Duodenal mucosa (tissue), 2 donors: ENCODE results near the gene PLA2G4A.

Experiments used
- H3K27ac ChIP-seq: one replicate; pipeline ENCODE4 v1.7.0; 2013; ENCODE audit warnings: low read depth, low read length
- H3K27me3 ChIP-seq, 2 donors: one replicate each; pipeline ENCODE4 v1.7.0; 2013; ENCODE audit warnings: low read length in 2 of 2, control low read depth in 1 of 2; ENCODE audit not compliant: insufficient read depth in 2 of 2, control insufficient read depth in 1 of 2
- H3K36me3 ChIP-seq, 2 donors: one replicate each; pipeline ENCODE4 v1.7.0; 2013; ENCODE audit warnings: low read length in 2 of 2, control low read depth in 1 of 2; ENCODE audit not compliant: insufficient read depth in 2 of 2, control insufficient read depth in 1 of 2
- H3K4me1 ChIP-seq, 2 donors: one replicate each; pipeline ENCODE4 v1.7.0; 2013; ENCODE audit warnings: low read length in 2 of 2, control low read depth in 1 of 2; ENCODE audit not compliant: insufficient read depth in 2 of 2, control insufficient read depth in 1 of 2
- H3K4me3 ChIP-seq, 2 donors: one replicate each; pipeline ENCODE4 v1.7.0; 2013; ENCODE audit warnings: low read length in 2 of 2, low read depth in 1 of 2
- H3K9ac ChIP-seq, 2 donors: one replicate each; pipeline ENCODE4 v1.7.0; 2013; ENCODE audit warnings: low read length in 2 of 2, low read depth in 1 of 2
- H3K9me3 ChIP-seq, 2 donors: one replicate each; pipeline ENCODE4 v1.7.0; 2013; ENCODE audit warnings: low read length in 2 of 2, control low read depth in 1 of 2; ENCODE audit not compliant: control insufficient read depth in 1 of 2

Gene PLA2G4A

GRCh38 chr1:186799689-186800054, 29.1 kb upstream of the PLA2G4A start:
- Histone ChIP-seq H3K9ac (no peak overlapping the region), H3K36me3 (no peaks in the 10 kb centered on the region), H3K27ac (no peak overlapping the region), H3K4me3 (no peak overlapping the region), H3K4me1 (peaks cover 0 to 2% of the 10 kb centered on the region in 2 donors), H3K27me3 (no peaks in the 10 kb centered on the region), H3K9me3 (no peaks in the 10 kb centered on the region)

GRCh38 chr1:186802388-186802787, 26.4 kb upstream of the PLA2G4A start:
- Histone ChIP-seq H3K36me3 (no peaks in the 10 kb centered on the region), H3K4me1 (peaks cover 0 to 6% of the 10 kb centered on the region in 2 donors), H3K9me3 (no peaks in the 10 kb centered on the region), H3K4me3 (no peak overlapping the region), H3K27ac (no peak overlapping the region), H3K9ac (no peak overlapping the region), H3K27me3 (no peaks in the 10 kb centered on the region)

DNA sequence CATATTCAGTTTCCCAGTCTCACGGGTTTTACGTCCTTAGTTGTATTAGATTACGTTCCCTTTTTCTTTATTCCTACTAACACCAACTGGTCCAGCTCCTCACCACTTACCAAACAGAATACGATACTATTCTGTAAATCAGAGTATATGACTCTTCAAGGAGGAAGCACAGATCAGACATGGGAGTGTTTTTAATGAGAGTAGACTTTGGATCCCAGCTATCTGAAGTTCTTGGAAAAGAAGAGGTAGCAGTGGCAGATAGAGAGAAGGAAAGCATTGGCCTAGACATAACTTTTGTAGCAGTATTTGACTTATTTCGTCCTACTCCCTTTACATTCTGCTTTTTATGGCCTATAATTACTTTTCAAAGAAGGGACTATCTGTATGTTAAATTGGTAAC, 24.1 kb upstream of the PLA2G4A start:
- Histone ChIP-seq H3K36me3 (no peaks in the 10 kb centered on the region), H3K4me3 (no peak overlapping the region), H3K9ac (no peak overlapping the region), H3K27me3 (no peaks in the 10 kb centered on the region), H3K9me3 (no peaks in the 10 kb centered on the region), H3K27ac (no peak overlapping the region), H3K4me1 (peaks cover 0 to 6% of the 10 kb centered on the region in 2 donors)

- Histone ChIP-seq H3K9ac (no peak overlapping the region), H3K27ac (no peak overlapping the region), H3K36me3 (no peaks in the 10 kb centered on the region), H3K4me3 (no peak overlapping the region), H3K4me1 (peaks cover 0 to 6% of the 10 kb centered on the region in 2 donors), H3K27me3 (no peaks in the 10 kb centered on the region), H3K9me3 (no peaks in the 10 kb centered on the region)
Observed at GRCh38 chr1:186806477-186806876, 22.3 kb upstream of the PLA2G4A start.

DNA sequence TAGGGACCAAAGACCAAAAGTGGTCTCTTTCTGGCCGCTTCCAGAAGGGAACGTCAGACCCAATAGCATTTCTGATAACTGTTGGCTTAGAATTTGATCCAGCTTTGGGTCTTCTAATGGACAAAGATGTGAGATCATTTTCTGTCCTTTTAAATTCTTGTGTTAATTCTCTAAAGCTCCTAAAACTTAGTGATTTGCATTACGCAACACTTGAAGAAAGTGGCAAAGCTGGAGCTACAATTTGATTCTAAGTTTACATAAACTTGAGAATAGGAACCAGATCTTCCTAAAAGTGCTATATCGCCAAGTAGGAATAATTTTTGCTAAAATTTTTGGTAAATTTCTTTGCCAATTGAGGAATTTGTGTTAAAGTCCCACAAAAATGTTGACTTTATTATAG, 21.6 kb upstream of the PLA2G4A start:
- no peaks in the 10 kb centered on the region for H3K9me3 ChIP-seq
- H3K4me1 ChIP-seq: peaks cover 0 to 6% of the 10 kb centered on the region in 2 donors
- H3K9ac ChIP-seq: no peak overlapping the region
- no peaks in the 10 kb centered on the region for H3K27me3 ChIP-seq
- no peak overlapping the region for H3K4me3 ChIP-seq
- no peaks in the 10 kb centered on the region for H3K36me3 ChIP-seq
- H3K27ac ChIP-seq: no peak overlapping the region

GRCh38 chr1:186811892-186812291, 16.9 kb upstream of the PLA2G4A start:
- Histone ChIP-seq H3K36me3 (no peaks in the 10 kb centered on the region), H3K4me1 (no peaks in the 10 kb centered on the region), H3K27ac (no peak overlapping the region), H3K9ac (no peak overlapping the region), H3K4me3 (no peak overlapping the region), H3K27me3 (no peaks in the 10 kb centered on the region), H3K9me3 (no peaks in the 10 kb centered on the region)

- no peak overlapping the region for H3K4me3 ChIP-seq
- no peaks in the 10 kb centered on the region for H3K27me3 ChIP-seq
- H3K9ac ChIP-seq: no peak overlapping the region
- no peaks in the 10 kb centered on the region for H3K4me1 ChIP-seq
- H3K27ac ChIP-seq: no peak overlapping the region
- no peaks in the 10 kb centered on the region for H3K36me3 ChIP-seq
- H3K9me3 ChIP-seq: no peaks in the 10 kb centered on the region
Observed at GRCh38 chr1:186812570-186812969, 16.2 kb upstream of the PLA2G4A start.

GRCh38 chr1:186813420-186813819, 15.3 kb upstream of the PLA2G4A start:
- Histone ChIP-seq H3K9ac (no peak overlapping the region), H3K4me3 (no peak overlapping the region), H3K27me3 (no peaks in the 10 kb centered on the region), H3K4me1 (no peaks in the 10 kb centered on the region), H3K27ac (no peak overlapping the region), H3K36me3 (no peaks in the 10 kb centered on the region), H3K9me3 (no peaks in the 10 kb centered on the region)

DNA sequence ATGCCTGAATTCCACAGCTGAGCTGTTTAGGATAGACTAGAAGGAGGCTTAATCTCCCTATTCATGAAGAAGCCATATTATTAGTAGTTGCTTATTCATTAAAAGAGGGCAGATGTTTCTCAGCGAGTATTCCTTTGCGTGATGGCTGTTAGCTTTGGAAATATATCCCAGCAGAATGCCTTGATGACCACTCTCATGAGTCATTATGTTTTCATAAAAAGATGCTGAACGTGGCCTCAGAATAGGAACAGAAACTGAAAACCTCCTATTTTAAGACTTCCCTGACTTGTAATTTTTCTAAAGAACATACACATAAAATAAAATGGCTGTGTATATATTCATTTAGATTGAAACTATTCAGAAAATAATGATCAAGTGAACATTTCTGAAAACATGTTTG, 9.6 kb upstream of the PLA2G4A start:
- no peaks in the 10 kb centered on the region for H3K27me3 ChIP-seq
- no peaks in the 10 kb centered on the region for H3K4me1 ChIP-seq
- H3K27ac ChIP-seq: no peak overlapping the region
- H3K9ac ChIP-seq: no peak overlapping the region
- H3K36me3 ChIP-seq: no peaks in the 10 kb centered on the region
- H3K9me3 ChIP-seq: no peaks in the 10 kb centered on the region
- no peak overlapping the region for H3K4me3 ChIP-seq

DNA sequence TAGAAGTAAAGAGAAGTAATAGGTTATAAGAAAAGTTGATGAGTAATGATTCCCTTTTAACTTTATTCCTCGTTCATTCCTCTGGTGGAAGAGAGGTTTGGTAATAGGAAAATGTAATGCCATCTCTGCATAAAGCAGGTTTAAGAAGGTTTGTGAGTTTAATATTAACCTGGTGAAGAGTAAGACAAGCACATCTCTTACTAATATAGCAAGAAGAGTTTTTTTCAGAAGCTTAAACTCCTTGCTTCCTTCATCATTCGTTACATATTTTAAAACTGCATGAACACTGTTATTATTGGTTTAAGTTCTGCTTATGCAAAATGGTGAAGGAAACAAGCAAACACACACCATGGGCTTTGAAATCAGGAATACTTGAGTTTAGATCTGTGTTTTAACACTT, 9.2 kb upstream of the PLA2G4A start:
- Histone ChIP-seq H3K4me3 (no peak overlapping the region), H3K9ac (no peak overlapping the region), H3K4me1 (no peaks in the 10 kb centered on the region), H3K9me3 (no peaks in the 10 kb centered on the region), H3K36me3 (no peaks in the 10 kb centered on the region), H3K27me3 (no peaks in the 10 kb centered on the region), H3K27ac (no peak overlapping the region)
